GM12878 (cell line): Measurements from ENCODE around the gene CROT.

Experiments used
- CTCF ChIP-seq, 3 experiments: IDR thresholded peaks in 2 of 3; conservative IDR thresholded peaks in 1 of 3; 2 replicates each; pipeline ENCODE4 v1.5.1; 2011; ENCODE audit warnings: low read depth in 3 of 3, low read length in 3 of 3, mild to moderate bottlenecking in 3 of 3, control low read depth in 2 of 3, moderate library complexity in 2 of 3, inconsistent platforms in 1 of 3, mixed read lengths in 1 of 3; ENCODE audit not compliant: control insufficient read depth in 2 of 3, insufficient read depth in 1 of 3; ENCODE audit errors: extremely low read depth in 1 of 3
- E2F4 ChIP-seq: IDR thresholded peaks from 2 replicates; pipeline ENCODE4 v1.6.1; 2012; ENCODE audit warnings: low read depth, low read length, improper control_type of control experiment
- EZH2 ChIP-seq: IDR thresholded peaks from 2 replicates; pipeline ENCODE4 v1.6.1; 2012; ENCODE audit warnings: low read depth, mild to moderate bottlenecking, control low read depth, inconsistent platforms, low read length, borderline replicate concordance; ENCODE audit not compliant: control insufficient read depth
- POLR2A ChIP-seq: IDR thresholded peaks from 2 replicates; pipeline ENCODE4 v1.6.1; 2011; ENCODE audit warnings: low read depth, mild to moderate bottlenecking, low read length
- RAD21 ChIP-seq: IDR thresholded peaks from 2 replicates; pipeline ENCODE4 v1.6.1; 2011; ENCODE audit warnings: mild to moderate bottlenecking, low read depth, low read length, moderate library complexity; ENCODE audit not compliant: insufficient read depth
- YY1 ChIP-seq: IDR thresholded peaks from 2 replicates; pipeline ENCODE4 v1.6.1; 2011; ENCODE audit warnings: low read depth, mild to moderate bottlenecking, low read length
- TF ChIP-seq, protein P1 (sequence below): IDR thresholded peaks from 2 replicates; pipeline ENCODE4 v1.6.1; 2011; ENCODE audit warnings: borderline replicate concordance, low read depth, mild to moderate bottlenecking, moderate library complexity, mixed read lengths, low read length; ENCODE audit not compliant: insufficient read depth; ENCODE audit errors: extremely low read length
- TF ChIP-seq, protein P2 (sequence below): IDR thresholded peaks from 2 replicates; pipeline ENCODE4 v1.6.1; 2011; ENCODE audit warnings: low read depth, low read length, improper control_type of control experiment, borderline replicate concordance

GRCh38 chr7:87404674-87405073, 59.2 kb downstream of the CROT start:
- TF ChIP-seq E2F4 (no peak), YY1 (no peak), POLR2A (no peak), EZH2 (no peak), CTCF (IDR thresholded peaks at IDR 0.05 in 2 of 3, conservative IDR thresholded peaks at IDR 0.05 in 1 of 3; ENCODE audit: control insufficient read depth in 2 of 3, extremely low read depth in 1 of 3, insufficient read depth in 1 of 3, low read depth in 3 of 3, low read length in 3 of 3) (no peak), RAD21 (no peak)
- TF ChIP-seq, protein P1, sequence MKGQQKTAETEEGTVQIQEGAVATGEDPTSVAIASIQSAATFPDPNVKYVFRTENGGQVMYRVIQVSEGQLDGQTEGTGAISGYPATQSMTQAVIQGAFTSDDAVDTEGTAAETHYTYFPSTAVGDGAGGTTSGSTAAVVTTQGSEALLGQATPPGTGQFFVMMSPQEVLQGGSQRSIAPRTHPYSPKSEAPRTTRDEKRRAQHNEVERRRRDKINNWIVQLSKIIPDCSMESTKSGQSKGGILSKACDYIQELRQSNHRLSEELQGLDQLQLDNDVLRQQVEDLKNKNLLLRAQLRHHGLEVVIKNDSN: no peak
- TF ChIP-seq, protein P2, sequence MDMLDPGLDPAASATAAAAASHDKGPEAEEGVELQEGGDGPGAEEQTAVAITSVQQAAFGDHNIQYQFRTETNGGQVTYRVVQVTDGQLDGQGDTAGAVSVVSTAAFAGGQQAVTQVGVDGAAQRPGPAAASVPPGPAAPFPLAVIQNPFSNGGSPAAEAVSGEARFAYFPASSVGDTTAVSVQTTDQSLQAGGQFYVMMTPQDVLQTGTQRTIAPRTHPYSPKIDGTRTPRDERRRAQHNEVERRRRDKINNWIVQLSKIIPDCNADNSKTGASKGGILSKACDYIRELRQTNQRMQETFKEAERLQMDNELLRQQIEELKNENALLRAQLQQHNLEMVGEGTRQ: no peak
